ENCODE measurements around the gene CNBD2. TPM values are rescaled to one million over a fixed set of nuclear protein-coding genes. Genes with fewer than 3 reads are reported as not detected.

The CNBD2 gene
- polyA plus RNA-seq, 1 donor (not counting 4 experiments of a cell fraction or from before 2014, with no cell fraction given): 3.0 TPM

DNA sequence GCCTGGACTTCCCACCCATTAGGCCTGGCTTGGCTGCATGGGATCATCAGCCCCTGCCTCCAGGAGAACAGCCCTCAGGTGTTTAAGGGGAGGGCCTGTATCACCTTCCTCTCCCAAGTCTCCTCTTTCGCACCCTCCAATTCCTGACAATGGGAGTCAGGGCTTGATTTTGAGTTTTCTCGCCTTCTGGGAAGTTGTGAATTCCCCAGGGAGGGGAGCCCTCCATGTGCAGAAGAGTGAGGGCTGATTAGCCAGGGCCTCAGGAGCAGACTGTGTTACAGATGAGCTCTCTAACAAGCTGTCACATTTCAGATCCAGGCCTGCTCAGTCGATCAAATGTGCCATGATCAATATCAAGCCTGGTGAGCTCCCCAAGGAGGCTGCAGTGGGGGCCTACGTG lies 42.4 kb downstream of the CNBD2 start:
- no peaks in the 10 kb centered on the region for H3K4me1 ChIP-seq (ENCODE audit: control insufficient read depth, extremely low read depth, insufficient read depth, low read length)
- no peak for TF ChIP-seq EZH2 (IDR thresholded peaks at IDR 0.05; ENCODE audit: low read length)
- no peak for TF ChIP-seq CTCF (optimal IDR thresholded peaks at IDR 0.05 in 1 of 3, IDR thresholded peaks at IDR 0.05 in 1 of 3, conservative IDR thresholded peaks at IDR 0.05 in 1 of 3; ENCODE audit: extremely low read depth in 1 of 3, insufficient read depth in 2 of 3, low read length in 3 of 3)
- H3K4me3 ChIP-seq (ENCODE audit: control insufficient read depth in 2 of 3, extremely low read depth in 1 of 3, insufficient read depth in 2 of 3, low read depth in 1 of 3, low read length in 3 of 3): no peak overlapping the region
- no peaks in the 10 kb centered on the region for H4K20me1 ChIP-seq (ENCODE audit: control insufficient read depth, extremely low read depth, insufficient read depth, low read length)
- no peak overlapping the region for H3K27ac ChIP-seq (ENCODE audit: control insufficient read depth, insufficient read depth, low read length)
- H2AFZ ChIP-seq (ENCODE audit: control insufficient read depth, low read length): no peak overlapping the region
- DNase-seq (ENCODE audit: low read depth, low spot score): no peak
- no peaks in the 10 kb centered on the region for H3K9me3 ChIP-seq (ENCODE audit: control insufficient read depth, low read depth, low read length)
- H3K79me2 ChIP-seq (ENCODE audit: control insufficient read depth, insufficient read depth, low read length): no peaks in the 10 kb centered on the region
- H3K4me2 ChIP-seq (ENCODE audit: control insufficient read depth, extremely low read depth, insufficient read depth, low read depth, low read length): no peak overlapping the region
- no peaks in the 10 kb centered on the region for H3K27me3 ChIP-seq (ENCODE audit: control insufficient read depth, extremely low read depth, insufficient read depth, low read length)
- no peaks in the 10 kb centered on the region for H3K36me3 ChIP-seq (ENCODE audit: control insufficient read depth in 2 of 2, extremely low read depth in 1 of 2, insufficient read depth in 2 of 2, low read length in 2 of 2)
- dilution Hi-C loops (cut with MboI; ENCODE audit: extremely low pct_ligation_motif_present, low sequenced_read_pairs): no loop called here
- FAIRE-seq: no peak
- no peaks in the 10 kb centered on the region for H3K9me1 ChIP-seq (ENCODE audit: control insufficient read depth, extremely low read depth, insufficient read depth, low read length)
- no peak overlapping the region for H3K9ac ChIP-seq (ENCODE audit: control insufficient read depth, extremely low read depth, insufficient read depth, low read length)

DNA sequence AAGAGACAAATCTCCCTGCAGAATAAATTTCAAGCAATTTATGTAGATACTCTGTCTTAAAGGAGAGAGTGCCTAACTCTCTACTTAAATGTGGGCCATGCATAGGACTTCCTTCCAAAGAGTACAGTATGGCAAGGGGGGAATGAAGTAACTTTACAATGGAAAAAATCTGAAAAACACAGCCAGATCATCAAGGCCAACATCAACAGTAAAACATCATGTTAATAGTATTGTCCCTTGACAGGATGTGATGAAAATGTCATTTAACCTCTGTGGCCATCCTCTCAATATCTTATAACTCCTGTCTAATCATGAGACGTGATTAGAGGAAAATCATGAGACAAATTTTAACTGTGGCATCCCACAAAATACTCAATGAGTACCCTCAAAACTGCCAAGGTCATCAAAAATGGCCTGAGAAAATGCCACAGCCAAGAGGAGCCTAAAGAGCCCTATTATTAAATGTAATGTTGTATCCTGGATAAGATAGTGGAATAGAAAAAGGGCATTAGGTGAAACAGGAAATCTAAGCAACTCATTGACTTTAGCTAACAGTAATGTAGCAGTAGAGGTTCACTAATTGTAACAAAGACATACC lies 47.5 kb downstream of the CNBD2 start:
- no peaks in the 10 kb centered on the region for H3K9me1 ChIP-seq (ENCODE audit: control insufficient read depth, extremely low read depth, insufficient read depth, low read length)
- H3K27me3 ChIP-seq (ENCODE audit: control insufficient read depth, extremely low read depth, insufficient read depth, low read length): no peaks in the 10 kb centered on the region
- H3K4me3 ChIP-seq (ENCODE audit: control insufficient read depth in 2 of 3, extremely low read depth in 1 of 3, insufficient read depth in 2 of 3, low read depth in 1 of 3, low read length in 3 of 3): no peak overlapping the region
- no peak overlapping the region for H3K27ac ChIP-seq (ENCODE audit: control insufficient read depth, insufficient read depth, low read length)
- no peaks in the 10 kb centered on the region for H3K36me3 ChIP-seq (ENCODE audit: control insufficient read depth in 2 of 2, extremely low read depth in 1 of 2, insufficient read depth in 2 of 2, low read length in 2 of 2)
- DNase-seq (ENCODE audit: low read depth, low spot score): no peak
- no peak overlapping the region for H3K9ac ChIP-seq (ENCODE audit: control insufficient read depth, extremely low read depth, insufficient read depth, low read length)
- H2AFZ ChIP-seq (ENCODE audit: control insufficient read depth, low read length): no peak overlapping the region
- H3K4me1 ChIP-seq (ENCODE audit: control insufficient read depth, extremely low read depth, insufficient read depth, low read length): peaks cover 10% of the 10 kb centered on the region
- dilution Hi-C loops (cut with MboI; ENCODE audit: extremely low pct_ligation_motif_present, low sequenced_read_pairs): no loop called here
- no peaks in the 10 kb centered on the region for H3K79me2 ChIP-seq (ENCODE audit: control insufficient read depth, insufficient read depth, low read length)
- FAIRE-seq: no peak
- no peak overlapping the region for H3K4me2 ChIP-seq (ENCODE audit: control insufficient read depth, extremely low read depth, insufficient read depth, low read depth, low read length)
- no peaks in the 10 kb centered on the region for H3K9me3 ChIP-seq (ENCODE audit: control insufficient read depth, low read depth, low read length)
- H4K20me1 ChIP-seq (ENCODE audit: control insufficient read depth, extremely low read depth, insufficient read depth, low read length): no peaks in the 10 kb centered on the region
- TF ChIP-seq CTCF (optimal IDR thresholded peaks at IDR 0.05 in 1 of 3, IDR thresholded peaks at IDR 0.05 in 1 of 3, conservative IDR thresholded peaks at IDR 0.05 in 1 of 3; ENCODE audit: extremely low read depth in 1 of 3, insufficient read depth in 2 of 3, low read length in 3 of 3) (no peak), EZH2 (IDR thresholded peaks at IDR 0.05; ENCODE audit: low read length) (no peak)

Measured in keratinocyte (primary cell).